Astrocyte of the hippocampus (primary cell): ENCODE results near the gene POLQ.
A peak's percentile ranks its signal among the peaks of the same experiment; 100 is the strongest.
"Not testable (repeated sequence)": the region's sequence is repeated elsewhere in the genome, so short reads cannot be mapped to it uniquely, and the experiment has no call there.

Experiments used
- DNase-seq: peaks from one replicate; pipeline ENCODE4 v3.0.0; 2011; ENCODE audit warnings: low read depth, low spot score

POLQ gene

GRCh38 chr3:121545574-121546455 is at the start of gene POLQ:
Gene POLQ, minus strand, starts transcription at chr3:121545988. Its CDS starts 111 bp downstream, at chr3:121545877.
- DNase-seq, result peak; percentile 96

GRCh38 chr3:121594850-121595249 is 49.1 kb upstream of the POLQ start:
- no peak for DNase-seq

- not testable (repeated sequence) for DNase-seq
Measured at GRCh38 chr3:121593806-121594205, 48.0 kb upstream of the POLQ start.

- DNase-seq, result no peak
Measured at GRCh38 chr3:121592856-121593702, 47.3 kb upstream of the POLQ start, which contains the start of gene FBXO40. Gene FBXO40, plus strand, starts transcription at chr3:121593379. Its CDS starts 27,197 bp downstream, at chr3:121620576.

DNA sequence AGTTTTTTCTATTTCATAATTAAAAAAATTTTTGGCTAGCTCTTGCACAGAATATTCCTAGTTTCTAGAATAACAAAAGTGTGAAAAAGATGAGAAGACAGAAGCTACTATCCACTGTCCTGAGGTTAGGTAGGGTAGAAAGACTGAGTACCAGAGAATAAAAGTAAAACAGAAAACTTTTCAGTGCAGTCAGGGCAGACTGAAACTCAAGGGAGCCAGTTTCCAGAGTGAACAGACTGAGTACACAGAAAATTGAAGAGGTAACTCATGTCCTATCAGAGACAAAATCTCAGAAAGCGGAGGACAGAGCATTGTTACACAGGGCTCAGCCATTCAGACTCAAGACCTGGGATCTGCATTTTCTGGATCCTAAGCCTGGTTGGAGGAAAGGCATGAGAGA is 38.6 kb upstream of the POLQ start:
- DNase-seq, result no peak

DNA sequence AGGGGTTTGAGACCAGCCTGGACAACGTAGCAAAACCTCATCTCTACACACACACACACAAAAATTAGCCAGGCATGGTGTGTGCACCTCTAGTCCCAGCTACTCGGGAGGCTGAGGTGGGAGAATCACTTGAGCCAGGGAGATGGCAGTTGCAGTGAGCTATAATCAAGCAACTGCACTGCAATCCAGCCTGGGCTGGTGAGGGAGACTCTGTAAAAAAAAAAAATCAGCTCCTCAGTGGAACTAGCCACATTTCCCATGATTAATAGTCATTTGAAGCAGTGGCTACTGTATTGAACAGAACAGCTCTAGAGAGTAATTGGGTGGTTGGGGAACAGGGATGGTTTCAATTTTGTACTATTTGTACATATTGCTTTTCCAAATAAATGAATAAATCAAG is 35.9 kb upstream of the POLQ start:
- no peak for DNase-seq

- peak; percentile 14 for DNase-seq
Measured at GRCh38 chr3:121574449-121574848, 28.7 kb upstream of the POLQ start.

GRCh38 chr3:121567649-121568048 is 21.9 kb upstream of the POLQ start, which contains the start of gene ARGFX:
Gene ARGFX, plus strand, starts transcription at chr3:121567949. Its CDS starts 2,765 bp downstream, at chr3:121570714.
- no peak for DNase-seq

DNA sequence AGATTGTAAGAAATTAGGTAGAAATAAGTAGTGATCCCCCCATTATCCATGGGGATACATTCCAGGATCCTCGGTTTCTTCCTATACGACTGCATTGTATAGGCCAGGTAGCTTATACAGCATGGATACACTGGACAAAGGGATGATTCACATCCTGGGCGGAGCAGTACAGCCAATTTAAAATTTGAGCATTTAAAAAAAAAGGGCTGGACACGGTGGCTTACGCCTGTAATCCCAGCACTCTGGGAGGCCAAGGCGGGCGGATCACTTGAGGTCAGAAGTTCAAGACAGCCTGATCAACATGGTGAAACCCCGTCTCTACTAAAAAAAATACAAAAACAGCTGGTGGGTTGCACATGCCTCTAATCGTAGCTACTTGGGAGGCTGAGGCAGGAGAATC is 21.0 kb upstream of the POLQ start:
- DNase-seq, result no peak

GRCh38 chr3:121562148-121562547 is 16.4 kb upstream of the POLQ start:
- DNase-seq, result no peak

DNA sequence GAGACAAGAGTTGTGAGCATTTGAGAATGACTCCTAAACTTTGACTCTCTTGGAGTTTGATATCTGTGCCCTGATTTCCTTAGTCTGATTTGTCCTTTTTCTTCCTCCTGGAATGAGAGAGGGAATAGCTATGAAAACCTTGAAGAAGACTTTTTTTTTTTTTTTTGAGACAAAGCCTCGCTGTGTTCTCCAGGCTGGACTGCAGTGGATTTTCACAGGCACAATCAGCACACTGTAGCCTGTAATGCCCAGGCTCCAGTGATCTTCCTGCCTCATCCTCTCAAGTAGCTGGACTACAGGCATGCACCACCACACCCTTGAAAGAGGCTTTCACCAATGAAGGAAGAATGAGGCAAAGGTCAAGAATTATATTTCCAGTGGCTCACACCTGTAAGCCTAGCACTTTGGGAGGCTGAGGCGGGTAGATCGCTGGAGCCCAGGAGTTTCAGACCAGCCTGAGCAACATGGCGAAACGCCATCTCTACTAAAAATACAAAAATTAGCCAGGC is 11.7 kb upstream of the POLQ start:
- no peak for DNase-seq

- no peak for DNase-seq
Measured at GRCh38 chr3:121552797-121553196, 7.0 kb upstream of the POLQ start.

- DNase-seq, result no peak
Measured at GRCh38 chr3:121552379-121552778, 6.6 kb upstream of the POLQ start.

- peak; percentile 22 for DNase-seq
Measured at GRCh38 chr3:121545049-121545573, 677 bp downstream of the POLQ start.

DNA sequence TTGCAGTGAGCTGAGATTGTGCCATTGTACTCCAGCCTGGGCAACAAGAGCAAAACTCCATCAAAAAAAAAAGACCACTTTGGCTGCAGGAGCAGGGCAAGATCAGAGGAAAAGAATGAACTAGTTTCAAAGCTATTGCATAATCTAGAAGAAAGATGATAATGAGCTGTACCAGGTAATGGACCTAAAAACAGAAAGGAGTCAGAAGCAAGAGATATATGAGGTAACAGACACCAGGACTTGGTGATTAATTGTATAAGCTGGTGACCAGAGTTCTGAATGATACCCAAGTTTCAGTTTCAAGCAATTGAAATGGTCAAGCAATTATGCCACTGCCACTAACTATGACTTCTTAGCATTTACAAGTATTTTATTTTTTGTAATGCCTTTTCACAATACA is 2.9 kb downstream of the POLQ start:
- DNase-seq, result no peak

GRCh38 chr3:121531269-121531668 is 14.5 kb downstream of the POLQ start:
- DNase-seq, result no peak

DNA sequence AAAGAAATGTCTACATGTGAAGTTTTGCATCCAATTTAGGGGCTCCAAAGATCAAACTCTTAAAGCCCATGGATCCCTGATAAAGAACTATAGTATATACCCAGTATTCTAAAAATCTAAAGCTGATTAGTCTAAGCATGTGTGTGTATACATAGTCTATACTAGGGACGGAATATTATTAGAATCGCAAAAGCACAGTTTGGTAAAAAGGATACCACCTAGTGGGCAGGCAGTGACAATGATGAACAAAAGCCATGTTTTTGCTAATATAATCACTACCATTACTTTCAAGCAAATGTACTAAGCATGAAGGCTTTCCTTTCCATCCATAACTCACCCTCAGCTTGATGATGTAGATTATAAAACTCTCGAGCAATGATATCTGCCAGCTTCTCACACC is 16.5 kb downstream of the POLQ start:
- DNase-seq, result peak; percentile 33

GRCh38 chr3:121520510-121520909 is 25.3 kb downstream of the POLQ start:
- DNase-seq, result no peak

- DNase-seq, result no peak
Measured at GRCh38 chr3:121517953-121518655, 27.7 kb downstream of the POLQ start.

- no peak for DNase-seq
Measured at GRCh38 chr3:121515862-121516261, 29.9 kb downstream of the POLQ start.

DNA sequence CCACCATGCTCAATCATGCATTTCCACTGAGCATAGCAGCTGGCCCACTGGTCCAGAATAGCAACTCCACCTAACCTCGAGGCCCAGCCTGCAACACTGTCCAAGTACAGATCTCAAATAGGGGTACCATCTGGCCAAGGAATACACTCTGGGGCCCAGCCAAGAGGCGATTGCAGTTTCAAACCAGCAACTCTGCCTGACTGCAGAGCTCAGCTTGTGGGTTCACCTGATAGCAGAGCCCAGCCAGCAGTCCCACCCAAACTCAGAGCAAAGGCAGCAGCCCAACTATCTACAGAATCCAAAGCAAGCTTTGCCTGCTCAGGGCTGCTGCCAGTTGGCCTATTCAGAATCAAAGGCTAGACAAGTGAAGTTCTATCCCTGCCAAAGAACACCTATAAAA is 30.5 kb downstream of the POLQ start:
- no peak for DNase-seq
